T-cell (primary cell): ENCODE measurements around the gene TNFAIP1. TPM values are rescaled to one million over a fixed set of nuclear protein-coding genes. Genes with fewer than 3 reads are reported as not detected.
A peak's percentile ranks its signal among the peaks of the same experiment; 100 is the strongest.

ENCODE experiments used
- ATAC-seq, 4 experiments: fragments of 200-7000 bp in 3 of 4; fragments of 150-1000 bp in 1 of 4; cut with Tn5 transposase; replicated peaks in 1 of 4; 1 replicate in 3 of 4; 2 replicates in 1 of 4; pipeline ENCODE4 v1.10.0; 2021; ENCODE audit warnings: moderate library complexity in 3 of 4, mild to moderate bottlenecking in 2 of 4, moderate number of reproducible peaks in 1 of 4
- CTCF ChIA-PET, 2 donors: fragments of 300-600 bp; sonication (Branson Sonifier 250); formaldehyde crosslinking; loops; one replicate each; lab custom pipeline; 2022; ENCODE audit warnings: antibody characterized with exemption in 2 of 2; lab: Charles Lee
- POLR2A ChIA-PET, 2 donors: fragments of 300-600 bp; sonication (Branson Sonifier 250); formaldehyde crosslinking; loops; one replicate each; lab custom pipeline; 2022; ENCODE audit warnings: antibody characterized with exemption in 2 of 2; lab: Charles Lee
- DNase-seq, 35 experiments: peaks; one replicate each; pipeline versions ENCODE4 v3.0.0 to v3.0.0-alpha.2; 2013 to 2023
- H3K27ac ChIP-seq: one replicate; pipeline ENCODE4 v1.5.1; 2013; ENCODE audit warnings: low read length
- H3K27me3 ChIP-seq, 2 experiments: replicated peaks in 1 of 2; 1 replicate in 1 of 2; 2 replicates in 1 of 2; pipeline versions ENCODE4 v1.6.1 to v1.7.0; 2013; ENCODE audit warnings: low read length in 1 of 2, mixed read lengths in 1 of 2; ENCODE audit not compliant: control insufficient read depth in 2 of 2, insufficient read depth in 2 of 2; ENCODE audit errors: extremely low read depth in 1 of 2
- H3K36me3 ChIP-seq, 2 donors: 1 replicate in 1 of 2; 2 replicates in 1 of 2; pipeline versions ENCODE4 v1.6.1 to v1.7.0; 2013; ENCODE audit warnings: low read length in 1 of 2; ENCODE audit not compliant: control insufficient read depth in 2 of 2, insufficient read depth in 1 of 2; ENCODE audit errors: extremely low read depth in 1 of 2
- H3K4me1 ChIP-seq, 2 experiments: 1 replicate in 1 of 2; 2 replicates in 1 of 2; pipeline versions ENCODE4 v1.6.1 to v1.7.0; 2013; ENCODE audit warnings: low read length in 2 of 2, mixed read lengths in 1 of 2; ENCODE audit not compliant: insufficient read depth in 2 of 2, control insufficient read depth in 1 of 2; ENCODE audit errors: extremely low read depth in 1 of 2
- H3K4me3 ChIP-seq, 2 donors: 1 replicate in 1 of 2; 2 replicates in 1 of 2; pipeline versions ENCODE4 v1.5.1 to v1.7.0; 2013; ENCODE audit warnings: mild to moderate bottlenecking in 2 of 2, low read length in 1 of 2, moderate library complexity in 1 of 2; ENCODE audit not compliant: control insufficient read depth in 1 of 2; ENCODE audit errors: extremely low read depth in 1 of 2
- H3K9me3 ChIP-seq: 2 replicates; pipeline ENCODE4 v1.7.0; 2013
- H3K27ac Mint-ChIP-seq, 2 donors: one replicate each; pipeline ENCODE4 v1.8.0; 2020 to 2021; ENCODE audit warnings: mild to moderate bottlenecking in 2 of 2, mixed read lengths in 2 of 2
- H3K27me3 Mint-ChIP-seq, 2 donors: one replicate each; pipeline ENCODE4 v1.8.0; 2021 to 2022; ENCODE audit warnings: mixed read lengths in 2 of 2
- H3K36me3 Mint-ChIP-seq: one replicate; pipeline ENCODE4 v1.8.0; 2021; ENCODE audit warnings: mixed read lengths
- H3K4me1 Mint-ChIP-seq, 3 donors: one replicate each; pipeline ENCODE4 v1.8.0; 2020 to 2022; ENCODE audit warnings: mixed read lengths in 3 of 3, mild to moderate bottlenecking in 1 of 3
- H3K4me3 Mint-ChIP-seq, 3 donors: one replicate each; pipeline ENCODE4 v1.8.0; 2020 to 2022; ENCODE audit warnings: mild to moderate bottlenecking in 3 of 3, mixed read lengths in 3 of 3, moderate library complexity in 3 of 3
- H3K9me3 Mint-ChIP-seq, 3 donors: one replicate each; pipeline ENCODE4 v1.8.0; 2020 to 2022; ENCODE audit warnings: mixed read lengths in 3 of 3
- WGBS: methylation state at CpG from one replicate; pipeline ENCODE4 v1.1.5; 2013; ENCODE audit warnings: missing lambda C conversion rate; ENCODE audit not compliant: insufficient coverage; 5-methylcytosine and 5-hydroxymethylcytosine counted together
- total RNA-seq, 35 experiments: library from RNA in 6 of 35; stranded (reverse) in 6 of 35; fragments of 120-200 nt in 1 of 35; gene quantifications; one replicate each; pipeline versions ENCODE4 v1.2.1 to v1.2.4 and lab custom pipeline; 2013 to 2026

TNFAIP1 gene
- total RNA-seq, 5 donors from 2014 or later (not counting 1 experiment from before 2014, with no cell fraction given): 12.1 to 28.9 (median 23.3) TPM

DNA sequence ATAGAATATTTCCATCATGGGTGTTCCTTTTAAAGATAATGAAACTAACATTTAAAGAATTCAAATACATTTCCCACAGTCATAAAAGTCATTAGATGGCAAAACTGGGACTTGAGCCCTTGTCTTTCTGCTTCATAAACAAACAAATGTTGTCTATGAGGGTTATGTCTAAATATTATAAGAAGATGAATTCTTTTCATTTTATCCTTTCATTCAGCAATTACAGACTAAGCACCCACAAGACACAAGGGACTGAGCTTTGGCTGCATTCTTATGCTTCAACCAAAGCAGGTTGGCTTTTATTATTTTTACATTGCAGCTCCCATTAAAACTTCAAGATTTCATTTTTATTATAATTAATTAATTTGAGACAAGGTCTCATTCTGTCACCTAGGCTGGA is 50.8 kb downstream of the TNFAIP1 start:
- Histone ChIP-seq H3K9me3 (no peaks in the 10 kb centered on the region), H3K4me1 (peaks cover 2 to 28% of the 10 kb centered on the region in 2 experiments), H3K27ac (no peak overlapping the region), H3K36me3 (peaks cover 8 to 26% of the 10 kb centered on the region in 2 donors), H3K4me3 (no peak overlapping the region), H3K27me3 (peaks cover 4 to 8% of the 10 kb centered on the region in 2 experiments)
- Mint-ChIP-seq H3K9me3 (no peaks in the 10 kb centered on the region), H3K27ac (peak overlapping the region in 1 of 2 donors; percentile 49), H3K27me3 (peaks cover 4 to 6% of the 10 kb centered on the region in 2 donors), H3K4me3 (no peak overlapping the region), H3K36me3 (peaks cover 29% of the 10 kb centered on the region), H3K4me1 (peaks cover 25 to 44% (median 35%) of the 10 kb centered on the region in 3 donors)
- ChIA-PET POLR2A (no interaction called here), CTCF (no interaction called here)
- no peak for ATAC-seq
- no peak for DNase-seq

DNA sequence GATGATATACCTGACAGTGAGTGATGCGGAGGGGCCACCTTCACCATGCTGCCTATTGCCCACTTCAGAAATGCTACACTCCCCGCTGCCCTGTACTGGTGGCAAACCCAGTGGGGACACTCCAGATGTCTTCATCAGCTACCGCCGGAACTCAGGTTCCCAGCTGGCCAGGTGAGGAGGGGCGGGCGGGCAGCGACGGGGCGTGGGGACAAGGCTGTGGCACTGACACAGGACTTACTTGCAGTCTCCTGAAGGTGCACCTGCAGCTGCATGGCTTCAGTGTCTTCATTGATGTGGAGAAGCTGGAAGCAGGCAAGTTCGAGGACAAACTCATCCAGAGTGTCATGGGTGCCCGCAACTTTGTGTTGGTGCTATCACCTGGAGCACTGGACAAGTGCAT is 52.5 kb downstream of the TNFAIP1 start:
- peaks cover 8 to 39% of the 10 kb centered on the region in 2 donors for H3K36me3 ChIP-seq
- no peak overlapping the region for H3K27ac Mint-ChIP-seq
- H3K4me1 ChIP-seq: peaks cover 2 to 23% of the 10 kb centered on the region in 2 experiments
- no peak for ATAC-seq
- H3K4me3 ChIP-seq: no peak overlapping the region
- H3K9me3 Mint-ChIP-seq: no peaks in the 10 kb centered on the region
- H3K4me3 Mint-ChIP-seq: no peak overlapping the region
- peaks cover 27% of the 10 kb centered on the region for H3K36me3 Mint-ChIP-seq
- POLR2A ChIA-PET: interaction anchor here in 1 of 2 donors (1.3 kb wide), 1 partner anchor 21 kb away, joined by 3 read pairs; no protein-coding TSS in a partner anchor
- H3K27me3 Mint-ChIP-seq: no peaks in the 10 kb centered on the region
- CTCF ChIA-PET: no interaction called here
- peaks cover 3 to 4% of the 10 kb centered on the region in 2 experiments for H3K27me3 ChIP-seq
- no peak for DNase-seq
- over 99% methylated on average over 11 of the region's 11 CpGs for WGBS
- H3K27ac ChIP-seq: no peak overlapping the region
- peaks cover 15 to 36% (median 26%) of the 10 kb centered on the region in 3 donors for H3K4me1 Mint-ChIP-seq
- H3K9me3 ChIP-seq: no peaks in the 10 kb centered on the region

GRCh38 chr17:28390141-28390540 is 54.6 kb downstream of the TNFAIP1 start:
- CTCF ChIA-PET: no interaction called here
- H3K27me3 Mint-ChIP-seq: no peaks in the 10 kb centered on the region
- H3K9me3 ChIP-seq: no peaks in the 10 kb centered on the region
- POLR2A ChIA-PET: no interaction called here
- no peak overlapping the region for H3K27ac Mint-ChIP-seq
- no CpG with 5 or more reads among the region's 1 CpG for WGBS
- no peaks in the 10 kb centered on the region for H3K9me3 Mint-ChIP-seq
- H3K36me3 ChIP-seq: peaks cover 8 to 53% of the 10 kb centered on the region in 2 donors
- no peak overlapping the region for H3K4me3 ChIP-seq
- H3K36me3 Mint-ChIP-seq: peaks cover 39% of the 10 kb centered on the region
- DNase-seq (no peak), ATAC-seq (no peak)
- H3K4me3 Mint-ChIP-seq: no peak overlapping the region
- no peak overlapping the region for H3K27ac ChIP-seq
- H3K4me1 Mint-ChIP-seq: peaks cover 8 to 21% (median 13%) of the 10 kb centered on the region in 3 donors
- peaks cover 0 to 8% of the 10 kb centered on the region in 2 experiments for H3K4me1 ChIP-seq
- no peaks in the 10 kb centered on the region for H3K27me3 ChIP-seq

- Histone ChIP-seq H3K36me3 (peaks cover 8 to 57% of the 10 kb centered on the region in 2 donors), H3K4me3 (no peak overlapping the region), H3K9me3 (no peaks in the 10 kb centered on the region), H3K27me3 (no peaks in the 10 kb centered on the region), H3K27ac (no peak overlapping the region), H3K4me1 (peaks cover 0 to 4% of the 10 kb centered on the region in 2 experiments)
- no peak for ATAC-seq
- DNase-seq: no peak
- Mint-ChIP-seq H3K4me1 (peaks cover 4 to 17% (median 9%) of the 10 kb centered on the region in 3 donors), H3K4me3 (no peak overlapping the region), H3K36me3 (peaks cover 39% of the 10 kb centered on the region), H3K27me3 (no peaks in the 10 kb centered on the region), H3K27ac (no peak overlapping the region), H3K9me3 (no peaks in the 10 kb centered on the region)
- ChIA-PET CTCF (no interaction called here), POLR2A (no interaction called here)
- WGBS: no CpG with 5 or more reads among the region's 2 CpGs
Observed at GRCh38 chr17:28390563-28390962, 55.0 kb downstream of the TNFAIP1 start.

- POLR2A ChIA-PET: no interaction called here
- DNase-seq: no peak
- Mint-ChIP-seq H3K4me3 (no peak overlapping the region), H3K36me3 (peaks cover 39% of the 10 kb centered on the region), H3K27ac (no peak overlapping the region), H3K9me3 (no peaks in the 10 kb centered on the region), H3K4me1 (peaks cover 2 to 13% (median 5%) of the 10 kb centered on the region in 3 donors), H3K27me3 (no peaks in the 10 kb centered on the region)
- peaks cover 8 to 61% of the 10 kb centered on the region in 2 donors for H3K36me3 ChIP-seq
- no CpG with 5 or more reads among the region's 1 CpG for WGBS
- CTCF ChIA-PET: no interaction called here
- ATAC-seq: no peak
- H3K27me3 ChIP-seq: no peaks in the 10 kb centered on the region
- H3K9me3 ChIP-seq: no peaks in the 10 kb centered on the region
- H3K27ac ChIP-seq: no peak overlapping the region
- H3K4me3 ChIP-seq: no peak overlapping the region
- H3K4me1 ChIP-seq: peaks cover 0 to under 1% of the 10 kb centered on the region in 2 experiments
Observed at GRCh38 chr17:28390984-28391383, 55.4 kb downstream of the TNFAIP1 start.

DNA sequence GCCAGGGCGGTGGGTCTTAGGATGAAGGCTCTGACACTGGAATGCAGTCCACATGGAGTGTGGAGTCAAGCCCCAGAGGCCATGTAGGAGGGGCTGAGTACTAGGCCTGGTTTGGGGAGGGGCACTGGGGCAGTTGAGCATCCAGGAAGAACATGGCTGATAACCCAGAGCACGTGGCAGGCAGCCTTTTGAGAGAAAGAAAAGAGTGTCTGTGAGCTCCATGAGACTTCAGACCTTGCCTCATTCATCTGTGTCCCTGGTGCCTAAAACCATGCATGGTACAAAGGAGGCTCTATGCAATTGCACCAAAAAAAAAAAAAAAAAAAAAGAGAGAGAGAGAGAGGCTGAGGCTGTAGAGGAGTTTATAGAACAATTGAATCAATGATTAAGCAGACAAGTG is 55.8 kb downstream of the TNFAIP1 start:
- no peak overlapping the region for H3K27ac Mint-ChIP-seq
- no peak overlapping the region for H3K4me3 ChIP-seq
- H3K4me3 Mint-ChIP-seq: no peak overlapping the region
- no peaks in the 10 kb centered on the region for H3K27me3 ChIP-seq
- peaks cover 0 to 12% (median 2%) of the 10 kb centered on the region in 3 donors for H3K4me1 Mint-ChIP-seq
- H3K27me3 Mint-ChIP-seq: no peaks in the 10 kb centered on the region
- ATAC-seq (no peak), DNase-seq (no peak)
- no peaks in the 10 kb centered on the region for H3K4me1 ChIP-seq
- no peak overlapping the region for H3K27ac ChIP-seq
- H3K36me3 ChIP-seq: peaks cover 8 to 65% of the 10 kb centered on the region in 2 donors
- CTCF ChIA-PET: interaction anchor here in 1 of 2 donors (0.7 kb wide), 2 partner anchors 13 to 225 kb away, joined by 3 read pairs; no protein-coding TSS in a partner anchor
- peaks cover 39% of the 10 kb centered on the region for H3K36me3 Mint-ChIP-seq
- H3K9me3 ChIP-seq: no peaks in the 10 kb centered on the region
- POLR2A ChIA-PET: no interaction called here
- no peaks in the 10 kb centered on the region for H3K9me3 Mint-ChIP-seq
- 75% methylated on average over 2 of the region's 2 CpGs for WGBS
